Neural crest cell (in vitro differentiated cells): ENCODE results near the gene NMRK2. TPM values are rescaled to one million over a fixed set of nuclear protein-coding genes. Genes with fewer than 3 reads are reported as not detected.

Source experiments
- DNase-seq: peaks from one replicate; pipeline ENCODE4 v3.0.0; 2021; ENCODE audit warnings: low read depth, mixed read lengths, low spot score
- H3K27ac Mint-ChIP-seq: one replicate; pipeline ENCODE4 v1.8.0; 2021; ENCODE audit warnings: mild to moderate bottlenecking, mixed read lengths; ENCODE audit not compliant: unreplicated experiment
- H3K27me3 Mint-ChIP-seq: 2 replicates; pipeline ENCODE4 v1.8.0; 2021; ENCODE audit warnings: low read depth, mild to moderate bottlenecking, mixed read lengths
- H3K36me3 Mint-ChIP-seq: 2 replicates; pipeline ENCODE4 v1.8.0; 2021; ENCODE audit warnings: low read depth, mild to moderate bottlenecking, mixed read lengths
- H3K4me1 Mint-ChIP-seq: 2 replicates; pipeline ENCODE4 v1.8.0; 2021; ENCODE audit warnings: mixed read lengths
- H3K4me3 Mint-ChIP-seq: one replicate; pipeline ENCODE4 v1.8.0; 2021; ENCODE audit warnings: mild to moderate bottlenecking, mixed read lengths
- H3K9me3 Mint-ChIP-seq: 2 replicates; pipeline ENCODE4 v1.8.0; 2021; ENCODE audit warnings: mixed read lengths
- total RNA-seq: library from RNA; stranded (reverse); gene quantifications from 2 replicates; pipeline ENCODE4 v1.2.1, GENCODE V29; 2021
- TF ChIP-seq, protein P1 (sequence below): fragments of 200-600 bp; sonication (generic); conservative IDR thresholded peaks from 2 replicates; pipeline ENCODE4 v1.5.0; 2021; ENCODE audit warnings: antibody characterized with exemption, mild to moderate bottlenecking

Gene NMRK2
- total RNA-seq, 1 donor from 2014 or later: not detected

DNA sequence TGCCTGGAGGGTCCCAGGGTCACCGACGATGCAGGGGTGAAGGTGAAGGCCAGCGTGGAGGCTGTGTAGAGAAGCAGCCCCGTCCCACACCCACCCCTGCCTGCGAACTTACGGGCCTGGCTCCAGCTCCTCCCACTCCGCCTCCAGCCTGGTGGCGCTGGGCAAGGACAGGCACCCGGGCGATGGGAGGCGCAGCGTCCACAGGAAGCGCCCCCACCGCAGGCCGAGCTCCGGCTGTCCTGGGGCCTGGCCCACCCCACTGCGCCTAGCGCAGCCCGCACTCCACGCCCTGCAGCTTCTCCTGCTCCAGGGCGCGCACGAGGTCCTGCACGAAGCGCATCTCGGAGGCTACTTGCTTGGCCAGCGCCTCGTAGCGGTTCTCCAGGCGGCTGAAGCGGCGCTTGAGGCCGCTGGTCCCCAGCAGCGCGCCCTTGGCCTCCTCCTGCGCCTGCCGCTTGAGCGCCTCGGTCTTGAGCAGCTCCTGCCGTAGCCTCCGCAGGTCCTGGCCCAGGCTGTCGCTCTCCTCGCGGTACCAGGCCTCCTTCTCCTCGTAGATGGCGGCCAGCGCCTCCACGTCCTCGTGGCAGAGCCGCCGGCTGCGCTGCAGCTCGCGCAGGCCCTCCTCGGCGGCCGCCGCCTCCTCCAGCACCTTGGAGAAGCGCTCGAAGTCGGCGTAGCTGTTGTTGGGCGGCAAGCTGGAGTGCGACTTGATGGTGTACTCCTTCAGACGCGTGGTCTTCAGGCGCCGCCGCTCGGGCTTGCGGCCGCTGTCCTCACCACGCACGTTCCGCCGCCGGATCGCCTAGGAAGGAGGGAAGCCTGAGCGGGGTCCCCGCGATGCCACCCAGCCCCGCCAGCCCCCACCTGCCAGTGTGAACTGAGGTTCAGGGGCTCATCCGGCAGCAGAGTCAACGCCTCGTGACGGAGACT is 26.2 kb downstream of the NMRK2 start:
- TF ChIP-seq, protein P1, sequence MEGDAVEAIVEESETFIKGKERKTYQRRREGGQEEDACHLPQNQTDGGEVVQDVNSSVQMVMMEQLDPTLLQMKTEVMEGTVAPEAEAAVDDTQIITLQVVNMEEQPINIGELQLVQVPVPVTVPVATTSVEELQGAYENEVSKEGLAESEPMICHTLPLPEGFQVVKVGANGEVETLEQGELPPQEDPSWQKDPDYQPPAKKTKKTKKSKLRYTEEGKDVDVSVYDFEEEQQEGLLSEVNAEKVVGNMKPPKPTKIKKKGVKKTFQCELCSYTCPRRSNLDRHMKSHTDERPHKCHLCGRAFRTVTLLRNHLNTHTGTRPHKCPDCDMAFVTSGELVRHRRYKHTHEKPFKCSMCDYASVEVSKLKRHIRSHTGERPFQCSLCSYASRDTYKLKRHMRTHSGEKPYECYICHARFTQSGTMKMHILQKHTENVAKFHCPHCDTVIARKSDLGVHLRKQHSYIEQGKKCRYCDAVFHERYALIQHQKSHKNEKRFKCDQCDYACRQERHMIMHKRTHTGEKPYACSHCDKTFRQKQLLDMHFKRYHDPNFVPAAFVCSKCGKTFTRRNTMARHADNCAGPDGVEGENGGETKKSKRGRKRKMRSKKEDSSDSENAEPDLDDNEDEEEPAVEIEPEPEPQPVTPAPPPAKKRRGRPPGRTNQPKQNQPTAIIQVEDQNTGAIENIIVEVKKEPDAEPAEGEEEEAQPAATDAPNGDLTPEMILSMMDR: no peak
- no peak for DNase-seq
- Mint-ChIP-seq H3K4me3 (no peak overlapping the region), H3K9me3 (no peaks in the 10 kb centered on the region), H3K27ac (no peak overlapping the region), H3K4me1 (no peaks in the 10 kb centered on the region), H3K27me3 (no peaks in the 10 kb centered on the region), H3K36me3 (no peaks in the 10 kb centered on the region)

DNA sequence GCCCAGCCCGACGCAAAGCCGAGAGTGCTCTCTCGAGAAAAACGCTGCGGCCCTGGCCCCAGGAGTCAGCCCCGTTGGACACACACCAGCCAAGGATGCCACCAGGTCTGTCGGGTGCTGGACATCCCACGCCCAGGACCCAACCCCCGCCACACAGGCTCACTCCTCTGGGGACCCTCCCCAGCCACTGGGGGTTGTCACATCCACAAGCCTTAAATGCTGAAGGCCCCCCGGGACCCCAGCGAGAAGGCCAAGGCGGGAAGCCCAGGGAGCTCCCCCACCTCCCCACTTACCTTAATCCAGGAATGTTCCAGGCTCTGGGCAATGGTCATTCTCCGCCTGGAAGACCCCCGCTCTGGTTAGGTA is 26.9 kb downstream of the NMRK2 start:
- no peak overlapping the region for H3K4me3 Mint-ChIP-seq
- H3K9me3 Mint-ChIP-seq: no peaks in the 10 kb centered on the region
- no peaks in the 10 kb centered on the region for H3K27me3 Mint-ChIP-seq
- H3K36me3 Mint-ChIP-seq: no peaks in the 10 kb centered on the region
- TF ChIP-seq, protein P1: no peak
- H3K4me1 Mint-ChIP-seq: no peaks in the 10 kb centered on the region
- H3K27ac Mint-ChIP-seq: no peak overlapping the region
- no peak for DNase-seq

DNA sequence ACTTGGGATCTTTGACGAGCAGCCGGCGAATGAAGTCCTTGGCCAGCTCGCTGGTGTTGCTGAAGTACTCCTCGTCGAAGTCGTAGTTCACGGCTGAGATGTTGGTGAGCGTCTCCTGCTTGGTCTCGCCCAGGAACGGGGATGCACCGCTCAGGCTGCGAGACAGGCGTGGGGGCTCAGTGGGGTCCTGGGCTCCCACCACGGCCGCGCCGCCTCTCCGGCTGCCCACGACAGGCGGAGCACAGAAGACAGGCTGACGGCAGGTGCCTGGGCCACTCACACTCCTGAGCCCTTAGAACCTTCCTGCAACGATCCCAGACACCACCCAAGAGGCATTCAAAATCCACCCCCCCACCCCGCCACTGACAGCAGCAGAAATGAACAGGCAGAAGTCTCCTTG is 28.1 kb downstream of the NMRK2 start:
- no peak for DNase-seq
- TF ChIP-seq, protein P1: no peak
- Mint-ChIP-seq H3K36me3 (no peaks in the 10 kb centered on the region), H3K27ac (no peak overlapping the region), H3K4me3 (no peak overlapping the region), H3K4me1 (no peaks in the 10 kb centered on the region), H3K27me3 (no peaks in the 10 kb centered on the region), H3K9me3 (no peaks in the 10 kb centered on the region)

DNA sequence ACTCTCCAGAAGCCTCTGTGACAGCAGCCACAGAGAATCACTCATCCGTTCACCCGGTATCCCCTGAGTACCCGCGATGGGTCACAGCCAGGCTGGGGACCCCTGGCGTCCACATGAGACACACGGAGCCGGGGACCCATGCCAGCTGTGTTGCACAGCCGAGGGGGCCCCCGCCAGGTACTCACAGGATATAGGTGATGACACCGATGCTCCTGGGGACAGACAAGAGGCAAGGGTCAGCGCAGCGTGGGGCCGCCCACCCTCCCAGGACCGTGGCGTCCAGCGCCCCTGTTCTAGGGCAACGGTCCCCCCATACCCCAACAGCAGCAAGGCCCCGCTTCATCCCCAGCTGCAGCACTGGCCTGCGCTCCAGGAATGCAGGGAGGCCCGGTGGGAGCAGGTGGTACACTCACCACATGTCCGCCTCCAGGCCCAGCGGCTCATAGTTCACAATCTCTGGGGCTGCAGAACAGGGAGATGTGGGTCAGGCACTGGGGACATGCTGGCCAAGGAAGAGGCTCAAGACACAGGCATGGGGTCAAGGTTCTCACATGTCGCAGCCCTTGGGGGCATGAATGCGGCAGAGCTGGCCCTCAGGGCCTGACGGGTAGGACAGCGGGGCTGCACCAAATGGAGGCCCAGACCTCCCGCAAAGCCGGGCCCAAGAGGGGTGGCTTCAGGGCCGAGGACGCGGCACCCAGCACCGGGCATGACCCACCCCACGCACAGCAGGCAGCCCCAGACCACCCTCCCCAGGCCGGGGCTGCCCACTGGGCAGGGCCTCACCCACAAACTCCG is 30.8 kb downstream of the NMRK2 start:
- H3K9me3 Mint-ChIP-seq: no peaks in the 10 kb centered on the region
- H3K36me3 Mint-ChIP-seq: peaks cover 3% of the 10 kb centered on the region
- TF ChIP-seq, protein P1: no peak
- H3K4me3 Mint-ChIP-seq: no peak overlapping the region
- H3K4me1 Mint-ChIP-seq: peaks cover 5% of the 10 kb centered on the region
- DNase-seq: no peak
- H3K27ac Mint-ChIP-seq: no peak overlapping the region
- peaks cover 3% of the 10 kb centered on the region for H3K27me3 Mint-ChIP-seq

DNA sequence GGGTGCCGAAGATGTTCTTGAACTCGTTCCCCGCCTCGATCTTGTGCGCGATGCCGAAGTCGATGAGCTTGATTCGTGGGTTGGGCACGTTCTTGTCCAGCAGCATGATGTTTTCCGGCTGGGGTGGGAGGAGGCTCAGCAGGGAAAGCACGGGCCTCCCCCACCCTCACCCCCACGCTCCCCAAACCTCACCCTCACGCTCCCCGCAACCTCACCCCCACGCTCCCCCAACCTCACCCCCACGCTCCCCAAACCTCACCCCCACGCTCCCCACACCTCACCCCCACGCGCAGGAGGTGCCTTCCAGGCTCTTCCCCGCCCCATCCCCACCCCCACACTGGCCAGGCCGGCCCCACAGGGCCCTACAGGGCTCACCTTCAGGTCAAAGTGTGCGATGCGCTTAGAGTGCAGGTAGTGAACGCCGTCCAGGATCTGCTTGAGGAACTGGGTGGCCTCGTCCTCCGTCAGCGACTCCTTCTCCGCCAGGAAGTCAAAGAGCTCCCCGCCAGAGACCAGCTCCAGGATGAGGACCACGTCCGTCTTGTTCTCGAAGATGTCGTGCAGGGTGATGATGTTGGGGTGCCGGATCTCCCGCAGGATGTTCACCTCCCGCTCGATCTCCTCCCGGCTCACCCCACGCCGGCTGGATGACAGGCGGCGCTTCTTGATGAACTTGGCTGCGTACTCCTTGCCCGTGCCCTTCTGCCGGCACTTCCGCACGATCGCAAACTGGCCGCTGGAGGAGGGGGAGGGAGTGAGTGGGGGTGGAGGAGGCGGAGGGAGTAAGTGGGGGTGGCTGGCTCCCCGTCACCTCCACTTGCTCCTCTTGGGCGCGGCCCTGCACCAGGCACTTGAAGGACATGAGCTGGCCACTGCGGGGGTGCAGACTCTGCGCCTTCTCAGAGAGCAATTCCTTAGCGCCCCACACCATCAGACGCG is 31.7 kb downstream of the NMRK2 start:
- Mint-ChIP-seq H3K9me3 (no peaks in the 10 kb centered on the region), H3K4me3 (peak overlapping the region; percentile 44), H3K27me3 (peaks cover 6% of the 10 kb centered on the region), H3K4me1 (peaks cover 14% of the 10 kb centered on the region), H3K27ac (no peak overlapping the region), H3K36me3 (peaks cover 3% of the 10 kb centered on the region)
- DNase-seq: no peak
- TF ChIP-seq, protein P1: no peak
